Measurements from ENCODE around the gene SPTBN4.

The SPTBN4 gene

DNA sequence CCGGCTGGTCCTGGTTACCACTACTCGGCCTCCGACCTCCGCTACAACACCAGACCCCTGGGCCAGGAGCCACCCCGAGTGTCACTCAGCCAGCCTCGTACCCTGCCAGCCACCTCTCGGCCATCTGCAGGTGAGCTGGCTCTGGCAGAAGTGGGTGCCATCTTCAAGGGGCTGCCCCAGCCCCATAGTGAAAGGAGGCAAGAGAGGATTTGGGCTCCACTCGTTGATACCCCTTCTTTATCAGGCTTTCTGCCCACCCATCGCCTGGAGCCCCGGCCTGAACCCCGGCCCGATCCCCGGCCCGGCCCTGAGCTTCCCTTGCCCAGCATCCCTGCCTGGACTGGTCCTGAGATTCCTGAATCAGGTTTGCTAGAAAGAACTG lies 141.4 kb downstream of the SPTBN4 start:
- no peak for TF ChIP-seq ZNF529 (tag by site-specific recombination; IDR thresholded peaks at IDR 0.05; ENCODE audit: insufficient replicate concordance)
- TF ChIP-seq KLF16 (tag by site-specific recombination; IDR thresholded peaks at IDR 0.05), result no peak
- TF ChIP-seq, protein P1, sequence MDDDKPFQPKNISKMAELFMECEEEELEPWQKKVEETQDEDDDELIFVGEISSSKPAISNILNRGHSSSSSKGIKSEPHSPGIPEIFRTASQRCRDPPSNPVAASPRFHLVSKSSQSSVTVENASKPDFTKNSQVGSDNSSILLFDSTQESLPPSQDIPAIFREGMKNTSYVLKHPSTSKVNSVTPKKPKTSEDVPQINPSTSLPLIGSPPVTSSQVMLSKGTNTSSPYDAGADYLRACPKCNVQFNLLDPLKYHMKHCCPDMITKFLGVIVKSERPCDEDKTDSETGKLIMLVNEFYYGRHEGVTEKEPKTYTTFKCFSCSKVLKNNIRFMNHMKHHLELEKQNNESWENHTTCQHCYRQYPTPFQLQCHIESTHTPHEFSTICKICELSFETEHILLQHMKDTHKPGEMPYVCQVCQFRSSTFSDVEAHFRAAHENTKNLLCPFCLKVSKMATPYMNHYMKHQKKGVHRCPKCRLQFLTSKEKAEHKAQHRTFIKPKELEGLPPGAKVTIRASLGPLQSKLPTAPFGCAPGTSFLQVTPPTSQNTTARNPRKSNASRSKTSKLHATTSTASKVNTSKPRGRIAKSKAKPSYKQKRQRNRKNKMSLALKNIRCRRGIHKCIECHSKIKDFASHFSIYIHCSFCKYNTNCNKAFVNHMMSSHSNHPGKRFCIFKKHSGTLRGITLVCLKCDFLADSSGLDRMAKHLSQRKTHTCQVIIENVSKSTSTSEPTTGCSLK (tag by site-specific recombination; IDR thresholded peaks at IDR 0.05), result no peak
- no peak for TF ChIP-seq YY2 (tag by site-specific recombination; IDR thresholded peaks at IDR 0.05)
- no peak for TF ChIP-seq KLF1 (tag by site-specific recombination; IDR thresholded peaks at IDR 0.05)
- no peak for TF ChIP-seq GLIS2 (tag by site-specific recombination; IDR thresholded peaks at IDR 0.05)
- TF ChIP-seq ZNF677 (tag by site-specific recombination; IDR thresholded peaks at IDR 0.05), result no peak
- no peak for TF ChIP-seq ZNF830 (tag by site-specific recombination; IDR thresholded peaks at IDR 0.05; ENCODE audit: low read depth)
- no peak for TF ChIP-seq ZNF404 (tag by site-specific recombination; IDR thresholded peaks at IDR 0.05)
- TF ChIP-seq ZNF501 (tag by site-specific recombination; IDR thresholded peaks at IDR 0.05), result no peak
- TF ChIP-seq ZSCAN16 (tag by site-specific recombination; IDR thresholded peaks at IDR 0.05), result no peak
- no peak overlapping the region for H3K27ac ChIP-seq (ENCODE audit: extremely low read depth, low read depth, low read length)
- ChIA-PET POLR2A (interaction anchor here (0.6 to 3.8 kb wide), 5 partner anchors 9 to 630 kb away, joined by 3 to 61 read pairs (median 4); no protein-coding TSS in a partner anchor), CTCF (interaction anchor here (0.8 to 20.7 kb wide), 8 partner anchors 10 to 87 kb away, joined by 3 to 470 read pairs (median 6); no protein-coding TSS in a partner anchor)
- H3K4me3 ChIP-seq (ENCODE audit: low read depth, low read length), result no peak overlapping the region
- H3K4me1 ChIP-seq (ENCODE audit: control insufficient read depth, insufficient read depth, low read length), result peaks cover 35% of the 10 kb centered on the region
- no peaks in the 10 kb centered on the region for H3K9me3 ChIP-seq (ENCODE audit: control insufficient read depth, insufficient read depth, low read depth, low read length)
- H3K36me3 ChIP-seq (ENCODE audit: control insufficient read depth in 2 of 2, insufficient read depth in 1 of 2, low read length in 2 of 2), result peaks cover 0 to 5% of the 10 kb centered on the region in 2 experiments; a peak in 1 of 3 replicates

DNA sequence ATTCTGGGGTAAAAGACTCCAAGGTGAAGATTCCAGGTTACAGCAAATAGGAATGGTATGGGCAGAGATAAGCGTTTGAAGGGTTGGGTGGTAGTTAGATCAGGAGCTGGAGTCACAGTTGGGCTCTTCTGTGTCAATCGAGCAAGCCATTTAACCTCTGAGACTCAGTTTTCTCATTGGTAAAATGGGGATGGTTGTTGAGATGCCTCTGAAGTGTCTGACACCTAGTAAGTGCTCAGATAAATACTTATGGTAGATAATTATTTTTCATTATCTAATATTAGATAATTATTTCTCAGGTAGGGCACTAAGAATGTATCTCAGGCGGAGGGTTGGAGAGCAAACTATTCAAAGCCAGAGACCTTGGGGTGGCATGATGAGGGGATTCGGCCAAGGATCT lies 142.2 kb downstream of the SPTBN4 start:
- H3K36me3 ChIP-seq (ENCODE audit: control insufficient read depth in 2 of 2, insufficient read depth in 1 of 2, low read length in 2 of 2), result peaks cover 0 to 5% of the 10 kb centered on the region in 2 experiments; a peak in 2 of 3 replicates
- no peak overlapping the region for H3K4me3 ChIP-seq (ENCODE audit: low read depth, low read length)
- H3K9me3 ChIP-seq (ENCODE audit: control insufficient read depth, insufficient read depth, low read depth, low read length), result no peaks in the 10 kb centered on the region
- peaks cover 31% of the 10 kb centered on the region for H3K4me1 ChIP-seq (ENCODE audit: control insufficient read depth, insufficient read depth, low read length)
- peak overlapping the region; percentile 52; the same call in 1 of the 2 replicates for H3K27ac ChIP-seq (ENCODE audit: extremely low read depth, low read depth, low read length)
- CTCF ChIA-PET, result interaction anchor here (0.6 to 20.7 kb wide), 5 partner anchors 10 to 58 kb away, joined by 3 to 470 read pairs (median 6); no protein-coding TSS in a partner anchor
- TF ChIP-seq ZNF664 (tag by site-specific recombination; IDR thresholded peaks at IDR 0.05) (peak; percentile 96), ZSCAN16 (tag by site-specific recombination; IDR thresholded peaks at IDR 0.05) (no peak), REPIN1 (tag by site-specific recombination; IDR thresholded peaks at IDR 0.05; ENCODE audit: low read depth) (0 out of 2 replicates have a peak, but pooled peaks have one; percentile 6), ZNF311 (tag by site-specific recombination; IDR thresholded peaks at IDR 0.05; ENCODE audit: borderline replicate concordance) (0 out of 2 replicates have a peak, but pooled peaks have one; percentile 32), KLF1 (tag by site-specific recombination; IDR thresholded peaks at IDR 0.05) (0 out of 2 replicates have a peak, but pooled peaks have one; percentile 1)
- TF ChIP-seq, protein P2, sequence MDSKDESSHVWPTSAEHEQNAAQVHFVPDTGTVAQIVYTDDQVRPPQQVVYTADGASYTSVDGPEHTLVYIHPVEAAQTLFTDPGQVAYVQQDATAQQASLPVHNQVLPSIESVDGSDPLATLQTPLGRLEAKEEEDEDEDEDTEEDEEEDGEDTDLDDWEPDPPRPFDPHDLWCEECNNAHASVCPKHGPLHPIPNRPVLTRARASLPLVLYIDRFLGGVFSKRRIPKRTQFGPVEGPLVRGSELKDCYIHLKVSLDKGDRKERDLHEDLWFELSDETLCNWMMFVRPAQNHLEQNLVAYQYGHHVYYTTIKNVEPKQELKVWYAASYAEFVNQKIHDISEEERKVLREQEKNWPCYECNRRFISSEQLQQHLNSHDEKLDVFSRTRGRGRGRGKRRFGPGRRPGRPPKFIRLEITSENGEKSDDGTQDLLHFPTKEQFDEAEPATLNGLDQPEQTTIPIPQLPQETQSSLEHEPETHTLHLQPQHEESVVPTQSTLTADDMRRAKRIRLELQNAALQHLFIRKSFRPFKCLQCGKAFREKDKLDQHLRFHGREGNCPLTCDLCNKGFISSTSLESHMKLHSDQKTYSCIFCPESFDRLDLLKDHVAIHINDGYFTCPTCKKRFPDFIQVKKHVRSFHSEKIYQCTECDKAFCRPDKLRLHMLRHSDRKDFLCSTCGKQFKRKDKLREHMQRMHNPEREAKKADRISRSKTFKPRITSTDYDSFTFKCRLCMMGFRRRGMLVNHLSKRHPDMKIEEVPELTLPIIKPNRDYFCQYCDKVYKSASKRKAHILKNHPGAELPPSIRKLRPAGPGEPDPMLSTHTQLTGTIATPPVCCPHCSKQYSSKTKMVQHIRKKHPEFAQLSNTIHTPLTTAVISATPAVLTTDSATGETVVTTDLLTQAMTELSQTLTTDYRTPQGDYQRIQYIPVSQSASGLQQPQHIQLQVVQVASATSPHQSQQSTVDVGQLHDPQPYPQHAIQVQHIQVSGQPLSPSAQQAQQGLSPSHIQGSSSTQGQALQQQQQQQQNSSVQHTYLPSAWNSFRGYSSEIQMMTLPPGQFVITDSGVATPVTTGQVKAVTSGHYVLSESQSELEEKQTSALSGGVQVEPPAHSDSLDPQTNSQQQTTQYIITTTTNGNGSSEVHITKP (tag by site-specific recombination; IDR thresholded peaks at IDR 0.05), result 0 out of 2 replicates have a peak, but pooled peaks have one; percentile 7
- TF ChIP-seq, protein P3, sequence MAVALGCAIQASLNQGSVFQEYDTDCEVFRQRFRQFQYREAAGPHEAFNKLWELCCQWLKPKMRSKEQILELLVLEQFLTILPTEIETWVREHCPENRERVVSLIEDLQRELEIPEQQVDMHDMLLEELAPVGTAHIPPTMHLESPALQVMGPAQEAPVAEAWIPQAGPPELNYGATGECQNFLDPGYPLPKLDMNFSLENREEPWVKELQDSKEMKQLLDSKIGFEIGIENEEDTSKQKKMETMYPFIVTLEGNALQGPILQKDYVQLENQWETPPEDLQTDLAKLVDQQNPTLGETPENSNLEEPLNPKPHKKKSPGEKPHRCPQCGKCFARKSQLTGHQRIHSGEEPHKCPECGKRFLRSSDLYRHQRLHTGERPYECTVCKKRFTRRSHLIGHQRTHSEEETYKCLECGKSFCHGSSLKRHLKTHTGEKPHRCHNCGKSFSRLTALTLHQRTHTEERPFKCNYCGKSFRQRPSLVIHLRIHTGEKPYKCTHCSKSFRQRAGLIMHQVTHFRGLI (tag by site-specific recombination; IDR thresholded peaks at IDR 0.05), result peak; percentile 31; the same call in 1 of the 2 replicates
- TF ChIP-seq, protein P4, sequence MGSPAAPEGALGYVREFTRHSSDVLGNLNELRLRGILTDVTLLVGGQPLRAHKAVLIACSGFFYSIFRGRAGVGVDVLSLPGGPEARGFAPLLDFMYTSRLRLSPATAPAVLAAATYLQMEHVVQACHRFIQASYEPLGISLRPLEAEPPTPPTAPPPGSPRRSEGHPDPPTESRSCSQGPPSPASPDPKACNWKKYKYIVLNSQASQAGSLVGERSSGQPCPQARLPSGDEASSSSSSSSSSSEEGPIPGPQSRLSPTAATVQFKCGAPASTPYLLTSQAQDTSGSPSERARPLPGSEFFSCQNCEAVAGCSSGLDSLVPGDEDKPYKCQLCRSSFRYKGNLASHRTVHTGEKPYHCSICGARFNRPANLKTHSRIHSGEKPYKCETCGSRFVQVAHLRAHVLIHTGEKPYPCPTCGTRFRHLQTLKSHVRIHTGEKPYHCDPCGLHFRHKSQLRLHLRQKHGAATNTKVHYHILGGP (tag by site-specific recombination; IDR thresholded peaks at IDR 0.05), result no peak
- POLR2A ChIA-PET, result interaction anchor here (0.6 to 3.8 kb wide), 5 partner anchors 8 to 283 kb away, joined by 3 to 61 read pairs (median 7); no protein-coding TSS in a partner anchor

Measured in HEK293 (cell line).